D721Med (cell line): ENCODE results near the gene ANKRD66.

Experiments
- DNase-seq: peaks from one replicate; pipeline ENCODE4 v3.0.0; 2011; ENCODE audit warnings: low spot score; ENCODE audit not compliant: insufficient read length
- FAIRE-seq: peaks from 2 replicates; lab custom pipeline; 2011; peaks lifted over from hg19 to GRCh38; lab: Jason Lieb, UNC
- CTCF ChIP-seq: IDR thresholded peaks from 2 replicates; pipeline ENCODE4 v1.5.1; 2012; ENCODE audit warnings: mild to moderate bottlenecking, control low read depth; ENCODE audit not compliant: insufficient read depth; ENCODE audit errors: missing control alignments

The ANKRD66 gene

GRCh38 chr6:46808806-46809205 is 62.1 kb downstream of the ANKRD66 start:
- FAIRE-seq (no peak), DNase-seq (no peak)
- no peak for TF ChIP-seq CTCF
